ENCODE measurements around the gene GPC5. TPM values are rescaled to one million over a fixed set of nuclear protein-coding genes. Genes with fewer than 3 reads are reported as not detected.

Gene GPC5
- polyA plus RNA-seq, 2 of the 4 experiments (the other 2 are of a cell fraction): not detected

DNA sequence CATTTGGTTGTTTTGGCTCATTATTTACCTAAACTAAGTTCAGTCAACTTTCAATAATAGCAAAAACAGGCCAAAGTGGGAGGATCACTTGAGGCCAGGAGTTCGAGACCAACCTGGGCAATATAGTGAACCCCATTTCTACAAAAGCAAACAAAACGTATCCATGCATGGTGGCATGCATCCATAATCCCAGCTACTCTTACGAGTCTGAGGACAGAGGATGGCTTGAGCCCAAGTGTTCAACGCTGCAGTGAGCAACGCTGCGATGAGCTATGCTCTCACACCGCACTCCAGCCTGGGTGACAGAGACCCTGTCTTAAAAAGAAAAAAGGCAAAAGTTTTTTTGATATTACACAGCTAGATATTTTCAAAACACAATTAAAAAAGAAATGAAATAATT, 1258.2 kb downstream of the GPC5 start:
- FAIRE-seq (no peak), ATAC-seq (no peak), DNase-seq (ENCODE audit: low read depth in 1 of 2, low spot score in 1 of 2) (no peak)
- H3K27ac ChIP-seq: no peak overlapping the region
- WGBS (ENCODE audit: missing lambda C conversion rate): 39% methylated on average over 7 of the region's 7 CpGs
- H3K9me3 ChIP-seq: no peaks in the 10 kb centered on the region
- POLR2A ChIA-PET: no interaction called here
- H3K4me2 ChIP-seq: no peak overlapping the region
- H3K4me3 ChIP-seq: no peak overlapping the region
- TF ChIP-seq ZSCAN20 (CRISPR knock-in tag; IDR thresholded peaks at IDR 0.05) (no peak), SMC3 (IDR thresholded peaks at IDR 0.05) (no peak), MYC (IDR thresholded peaks at IDR 0.05; ENCODE audit: borderline replicate concordance, low read length) (no peak), ZNF302 (CRISPR knock-in tag; IDR thresholded peaks at IDR 0.05) (no peak), JUNB (IDR thresholded peaks at IDR 0.05) (no peak), TP53 (CRISPR knock-in tag; IDR thresholded peaks at IDR 0.05) (no peak), RAD21 (conservative IDR thresholded peaks at IDR 0.05 in 1 of 2, IDR thresholded peaks at IDR 0.05 in 1 of 2) (no peak), JUN (IDR thresholded peaks at IDR 0.05) (no peak), KDM5A (IDR thresholded peaks at IDR 0.05) (no peak), EHMT2 (IDR thresholded peaks at IDR 0.05; ENCODE audit: low read depth) (no peak), ZFP36 (IDR thresholded peaks at IDR 0.05; ENCODE audit: borderline replicate concordance, partially characterized antibody) (no peak), HOXA7 (CRISPR knock-in tag; IDR thresholded peaks at IDR 0.05) (no peak), FOSB (CRISPR knock-in tag; IDR thresholded peaks at IDR 0.05) (no peak), POLR2A (IDR thresholded peaks at IDR 0.05; ENCODE audit: low read length) (no peak), PHF8 (IDR thresholded peaks at IDR 0.05; ENCODE audit: borderline replicate concordance, low read depth) (no peak), ESRRA (IDR thresholded peaks at IDR 0.05; ENCODE audit: borderline replicate concordance, low read length) (no peak)
- TF ChIP-seq, protein P1, sequence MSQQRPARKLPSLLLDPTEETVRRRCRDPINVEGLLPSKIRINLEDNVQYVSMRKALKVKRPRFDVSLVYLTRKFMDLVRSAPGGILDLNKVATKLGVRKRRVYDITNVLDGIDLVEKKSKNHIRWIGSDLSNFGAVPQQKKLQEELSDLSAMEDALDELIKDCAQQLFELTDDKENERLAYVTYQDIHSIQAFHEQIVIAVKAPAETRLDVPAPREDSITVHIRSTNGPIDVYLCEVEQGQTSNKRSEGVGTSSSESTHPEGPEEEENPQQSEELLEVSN (IDR thresholded peaks at IDR 0.05; ENCODE audit: borderline replicate concordance, low read depth): no peak
- TF ChIP-seq, protein P2, sequence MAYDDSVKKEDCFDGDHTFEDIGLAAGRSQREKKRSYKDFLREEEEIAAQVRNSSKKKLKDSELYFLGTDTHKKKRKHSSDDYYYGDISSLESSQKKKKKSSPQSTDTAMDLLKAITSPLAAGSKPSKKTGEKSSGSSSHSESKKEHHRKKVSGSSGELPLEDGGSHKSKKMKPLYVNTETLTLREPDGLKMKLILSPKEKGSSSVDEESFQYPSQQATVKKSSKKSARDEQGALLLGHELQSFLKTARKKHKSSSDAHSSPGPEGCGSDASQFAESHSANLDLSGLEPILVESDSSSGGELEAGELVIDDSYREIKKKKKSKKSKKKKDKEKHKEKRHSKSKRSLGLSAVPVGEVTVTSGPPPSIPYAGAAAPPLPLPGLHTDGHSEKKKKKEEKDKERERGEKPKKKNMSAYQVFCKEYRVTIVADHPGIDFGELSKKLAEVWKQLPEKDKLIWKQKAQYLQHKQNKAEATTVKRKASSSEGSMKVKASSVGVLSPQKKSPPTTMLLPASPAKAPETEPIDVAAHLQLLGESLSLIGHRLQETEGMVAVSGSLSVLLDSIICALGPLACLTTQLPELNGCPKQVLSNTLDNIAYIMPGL (CRISPR knock-in tag; IDR thresholded peaks at IDR 0.05; ENCODE audit: borderline replicate concordance): no peak
- TF ChIP-seq, protein P3, sequence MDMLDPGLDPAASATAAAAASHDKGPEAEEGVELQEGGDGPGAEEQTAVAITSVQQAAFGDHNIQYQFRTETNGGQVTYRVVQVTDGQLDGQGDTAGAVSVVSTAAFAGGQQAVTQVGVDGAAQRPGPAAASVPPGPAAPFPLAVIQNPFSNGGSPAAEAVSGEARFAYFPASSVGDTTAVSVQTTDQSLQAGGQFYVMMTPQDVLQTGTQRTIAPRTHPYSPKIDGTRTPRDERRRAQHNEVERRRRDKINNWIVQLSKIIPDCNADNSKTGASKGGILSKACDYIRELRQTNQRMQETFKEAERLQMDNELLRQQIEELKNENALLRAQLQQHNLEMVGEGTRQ (IDR thresholded peaks at IDR 0.05): no peak
- TF ChIP-seq, protein P4, sequence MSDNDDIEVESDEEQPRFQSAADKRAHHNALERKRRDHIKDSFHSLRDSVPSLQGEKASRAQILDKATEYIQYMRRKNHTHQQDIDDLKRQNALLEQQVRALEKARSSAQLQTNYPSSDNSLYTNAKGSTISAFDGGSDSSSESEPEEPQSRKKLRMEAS (IDR thresholded peaks at IDR 0.05): no peak
- H3K4me1 ChIP-seq: no peaks in the 10 kb centered on the region
- CTCF ChIA-PET: no interaction called here

DNA sequence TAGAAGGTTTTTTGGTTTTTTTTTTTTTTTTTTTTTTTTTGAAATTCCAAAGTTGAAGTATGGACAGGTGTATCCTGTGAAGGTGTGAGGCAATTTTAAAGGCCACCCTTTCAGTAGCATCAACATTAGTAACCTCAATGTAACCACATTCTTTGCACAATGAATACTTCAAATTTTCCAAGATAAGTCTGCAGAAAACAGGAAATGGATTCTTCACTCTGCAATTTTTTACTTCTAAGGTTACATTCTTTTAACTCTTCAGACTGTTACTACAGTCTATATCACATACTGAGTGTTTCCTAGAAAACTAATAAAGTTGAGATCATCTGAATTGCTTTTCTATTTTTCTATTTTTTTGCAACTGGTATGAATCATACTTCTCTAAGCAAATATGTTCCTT, 1259.1 kb downstream of the GPC5 start:
- no peaks in the 10 kb centered on the region for H3K9me3 ChIP-seq
- TF ChIP-seq RCOR1 (IDR thresholded peaks at IDR 0.05; ENCODE audit: low read depth, low read length) (no peak), POLR2AphosphoS2 (conservative IDR thresholded peaks at IDR 0.05; ENCODE audit: low read length) (no peak), MAFK (IDR thresholded peaks at IDR 0.05; ENCODE audit: partially characterized antibody) (no peak), RNF2 (IDR thresholded peaks at IDR 0.05; ENCODE audit: borderline replicate concordance, low read depth) (no peak), RAD21 (conservative IDR thresholded peaks at IDR 0.05 in 1 of 2, IDR thresholded peaks at IDR 0.05 in 1 of 2) (no peak)
- ChIA-PET POLR2A (no interaction called here), CTCF (no interaction called here)
- ATAC-seq: no peak
- no peak overlapping the region for H3K4me2 ChIP-seq
- no peaks in the 10 kb centered on the region for H3K4me1 ChIP-seq
- no peak for FAIRE-seq
- no peak for DNase-seq (ENCODE audit: low read depth in 1 of 2, low spot score in 1 of 2)
- no peak overlapping the region for H3K27ac ChIP-seq
- no peak overlapping the region for H3K4me3 ChIP-seq

Measured in A549 (cell line).